H1 (cell line): ENCODE data around the gene RICTOR. TPM values are rescaled to one million over a fixed set of nuclear protein-coding genes. Genes with fewer than 3 reads are reported as not detected.

Experiments used
- CHD1 ChIP-seq: IDR thresholded peaks from 2 replicates; pipeline ENCODE4 v1.6.1; 2012; ENCODE audit warnings: low read depth, low read length, improper control_type of control experiment
- RAD21 ChIP-seq, 2 experiments: IDR thresholded peaks in 1 of 2; conservative IDR thresholded peaks in 1 of 2; 2 replicates each; pipeline ENCODE4 v1.6.1; 2011; ENCODE audit warnings: low read depth in 2 of 2, low read length in 2 of 2, improper control_type of control experiment in 1 of 2, inconsistent platforms in 1 of 2, mild to moderate bottlenecking in 1 of 2, moderate library complexity in 1 of 2
- SP1 ChIP-seq: IDR thresholded peaks from 2 replicates; pipeline ENCODE4 v1.6.1; 2011; ENCODE audit warnings: low read depth, low read length
- TAF1 ChIP-seq: IDR thresholded peaks from 2 replicates; pipeline ENCODE4 v1.6.1; 2011; ENCODE audit warnings: mild to moderate bottlenecking, low read depth, low read length
- polyA plus RNA-seq, 7 experiments: library from polyadenylated mRNA; depleted of rRNA in 3 of 7; stranded (reverse) in 5 of 7; unstranded in 2 of 7; fragments of >200 nt in 5 of 7; fragments of 200-250 nt in 2 of 7; gene quantifications; 1 replicate in 5 of 7; 2 replicates in 1 of 7; 4 replicates in 1 of 7; pipeline versions ENCODE4 v1.2.1 to v1.2.3, GENCODE V29; 2011 to 2013; ENCODE audit warnings: missing spikeins in 2 of 7, mixed read lengths in 2 of 7
- total RNA-seq: library from RNA; stranded (reverse); fragmentation: NEBNext Ultra II Directional; extraction: Animal tissue kit (Norgen Biotek cat#: 25700); gene quantifications from 2 replicates; pipeline ENCODE4 v1.2.1, GENCODE V29; 2021

Gene RICTOR
- total and polyA plus RNA-seq, 2 of the 8 experiments (the other 6 are each of a cell fraction or from before 2014, with no cell fraction given), result 4.3 to 26.6 TPM

DNA sequence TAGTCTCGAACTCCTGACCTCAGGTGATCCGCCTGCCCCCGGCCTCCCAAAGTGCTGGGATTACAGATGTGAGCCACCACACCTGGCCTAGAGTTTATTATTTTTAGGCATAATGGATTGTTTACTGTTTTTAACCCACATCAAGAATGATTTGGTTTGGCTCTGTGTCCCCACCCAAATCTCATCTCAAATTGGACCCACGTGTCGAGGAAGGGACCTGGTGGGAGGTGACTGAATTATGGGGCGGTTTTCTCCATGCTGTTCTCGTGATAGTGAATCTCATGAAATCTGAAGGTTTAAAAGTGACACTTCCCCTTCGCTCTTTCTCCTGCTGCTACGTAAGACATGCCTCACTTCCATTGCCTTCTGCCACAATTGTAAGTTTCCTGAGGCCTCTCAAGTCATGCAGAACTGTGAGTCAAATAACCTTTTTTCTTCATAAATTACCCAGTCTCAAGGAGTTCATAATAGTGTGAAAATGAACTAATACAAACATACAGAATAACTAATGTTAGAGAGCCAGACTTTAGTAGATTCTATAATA lies 88.2 kb downstream of the RICTOR start (continued):
- no peak for TF ChIP-seq SP1
- TF ChIP-seq RAD21 (IDR thresholded peaks at IDR 0.05 in 1 of 2, conservative IDR thresholded peaks at IDR 0.05 in 1 of 2; ENCODE audit: low read depth in 2 of 2, low read length in 2 of 2), result no peak
- TF ChIP-seq CHD1, result no peak
- no peak for TF ChIP-seq TAF1
